ENCODE measurements around the gene ATP6V0C. TPM values are rescaled to one million over a fixed set of nuclear protein-coding genes. Genes with fewer than 3 reads are reported as not detected.
A peak's percentile ranks its signal among the peaks of the same experiment; 100 is the strongest.

Gene ATP6V0C
- total and polyA plus RNA-seq, 2 of the 8 experiments (the other 6 are each of a cell fraction or from before 2014, with no cell fraction given): 125 to 176 TPM

DNA sequence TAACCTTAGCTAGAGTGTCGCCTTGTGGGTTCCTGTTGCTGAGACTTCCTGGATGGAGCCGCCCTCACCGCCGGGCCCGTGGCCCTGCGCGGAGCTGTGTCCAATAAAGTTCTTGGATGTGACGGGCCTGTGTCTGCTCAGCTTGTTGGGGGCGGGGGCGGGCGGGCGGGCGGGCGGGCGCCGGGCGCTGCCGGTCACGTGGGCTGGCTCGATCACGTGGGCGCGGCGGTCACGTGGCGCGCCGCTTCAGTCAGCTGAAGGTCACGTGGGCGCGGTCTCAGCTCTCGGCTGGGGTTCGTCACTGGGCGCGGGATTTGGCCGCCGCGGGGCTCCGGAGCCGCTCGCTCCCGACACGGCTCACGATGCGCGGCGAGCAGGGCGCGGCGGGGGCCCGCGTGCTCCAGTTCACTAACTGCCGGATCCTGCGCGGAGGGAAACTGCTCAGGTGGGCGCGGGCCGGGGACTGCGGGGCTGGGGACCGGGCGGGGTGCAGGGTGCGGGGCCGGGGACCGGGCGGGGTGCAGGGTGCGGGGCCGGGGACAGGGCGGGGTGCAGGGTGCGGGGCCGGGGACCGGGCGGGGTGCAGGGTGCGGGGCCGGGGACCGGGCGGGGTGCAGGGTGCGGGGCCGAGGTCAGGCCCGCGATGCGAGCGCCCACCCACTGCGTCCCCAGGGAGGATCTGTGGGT, 6.5 kb downstream of the ATP6V0C start, which contains the start of gene AMDHD2 (continued):
- TF ChIP-seq JUND (IDR thresholded peaks at IDR 0.05; ENCODE audit: low read length) (no peak), PHF8 (conservative IDR thresholded peaks at IDR 0.05; ENCODE audit: low read depth, low read length) (peak; percentile 67), NRF1 (IDR thresholded peaks at IDR 0.05; ENCODE audit: low read depth, low read length) (no peak; the same call in 1 of the 2 replicates), KDM1A (IDR thresholded peaks at IDR 0.05; ENCODE audit: borderline replicate concordance, low read length) (no peak), RAD21 (IDR thresholded peaks at IDR 0.05 in 1 of 2, conservative IDR thresholded peaks at IDR 0.05 in 1 of 2; ENCODE audit: low read depth in 2 of 2, low read length in 2 of 2) (peak in 1 of 2 experiments; percentile 18; a peak in 1 of 4 replicates), NANOG (IDR thresholded peaks at IDR 0.05; ENCODE audit: insufficient read depth, low read depth, low read length, poor library complexity, severe bottlenecking) (peak; percentile 65), SP2 (IDR thresholded peaks at IDR 0.05; ENCODE audit: low read length) (no peak), TCF12 (IDR thresholded peaks at IDR 0.05; ENCODE audit: low read depth, low read length) (no peak), MAFK (IDR thresholded peaks at IDR 0.05; ENCODE audit: low read depth, low read length) (no peak), JUN (IDR thresholded peaks at IDR 0.05; ENCODE audit: low read depth, low read length) (no peak), GABPA (IDR thresholded peaks at IDR 0.05; ENCODE audit: borderline replicate concordance, insufficient read depth, low read length) (peak; percentile 53; the same call in 1 of the 2 replicates), RBBP5 (IDR thresholded peaks at IDR 0.05; ENCODE audit: borderline replicate concordance, low read depth, low read length) (no peak), YY1 (IDR thresholded peaks at IDR 0.05; ENCODE audit: low read depth, low read length) (peak; percentile 38; the same call in 1 of the 2 replicates)
- TF ChIP-seq, protein P1, sequence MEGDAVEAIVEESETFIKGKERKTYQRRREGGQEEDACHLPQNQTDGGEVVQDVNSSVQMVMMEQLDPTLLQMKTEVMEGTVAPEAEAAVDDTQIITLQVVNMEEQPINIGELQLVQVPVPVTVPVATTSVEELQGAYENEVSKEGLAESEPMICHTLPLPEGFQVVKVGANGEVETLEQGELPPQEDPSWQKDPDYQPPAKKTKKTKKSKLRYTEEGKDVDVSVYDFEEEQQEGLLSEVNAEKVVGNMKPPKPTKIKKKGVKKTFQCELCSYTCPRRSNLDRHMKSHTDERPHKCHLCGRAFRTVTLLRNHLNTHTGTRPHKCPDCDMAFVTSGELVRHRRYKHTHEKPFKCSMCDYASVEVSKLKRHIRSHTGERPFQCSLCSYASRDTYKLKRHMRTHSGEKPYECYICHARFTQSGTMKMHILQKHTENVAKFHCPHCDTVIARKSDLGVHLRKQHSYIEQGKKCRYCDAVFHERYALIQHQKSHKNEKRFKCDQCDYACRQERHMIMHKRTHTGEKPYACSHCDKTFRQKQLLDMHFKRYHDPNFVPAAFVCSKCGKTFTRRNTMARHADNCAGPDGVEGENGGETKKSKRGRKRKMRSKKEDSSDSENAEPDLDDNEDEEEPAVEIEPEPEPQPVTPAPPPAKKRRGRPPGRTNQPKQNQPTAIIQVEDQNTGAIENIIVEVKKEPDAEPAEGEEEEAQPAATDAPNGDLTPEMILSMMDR (IDR thresholded peaks at IDR 0.05; ENCODE audit: control extremely low read depth in 1 of 3, insufficient read depth in 1 of 3, low read depth in 1 of 3, low read length in 3 of 3): no peak
- TF ChIP-seq, protein P2, sequence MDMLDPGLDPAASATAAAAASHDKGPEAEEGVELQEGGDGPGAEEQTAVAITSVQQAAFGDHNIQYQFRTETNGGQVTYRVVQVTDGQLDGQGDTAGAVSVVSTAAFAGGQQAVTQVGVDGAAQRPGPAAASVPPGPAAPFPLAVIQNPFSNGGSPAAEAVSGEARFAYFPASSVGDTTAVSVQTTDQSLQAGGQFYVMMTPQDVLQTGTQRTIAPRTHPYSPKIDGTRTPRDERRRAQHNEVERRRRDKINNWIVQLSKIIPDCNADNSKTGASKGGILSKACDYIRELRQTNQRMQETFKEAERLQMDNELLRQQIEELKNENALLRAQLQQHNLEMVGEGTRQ (IDR thresholded peaks at IDR 0.05; ENCODE audit: low read length): peak; percentile 100

Data from H1 (cell line).